SK-N-SH treated with all-trans-retinoic acid at 6 μM for 48 hours (cell line): ENCODE results near the gene CCDC69.

Experiments
- ARNTL ChIP-seq: fragments of 450-650 bp; formaldehyde crosslinking; IDR thresholded peaks from 2 replicates; pipeline ENCODE4 v1.5.0; 2020; ENCODE audit warnings: low read depth, mild to moderate bottlenecking, moderate library complexity, borderline replicate concordance
- OSR1 ChIP-seq: fragments of 250-450 bp; sonication (Bioruptor Pico); IDR thresholded peaks from 2 replicates; pipeline ENCODE4 v1.8.0; 2022; ENCODE audit warnings: moderate library complexity, mild to moderate bottlenecking, inconsistent platforms
- RARB ChIP-seq: fragments of 250-450 bp; sonication (Bioruptor Pico); IDR thresholded peaks from 2 replicates; pipeline ENCODE4 v1.8.0; 2021; ENCODE audit warnings: mild to moderate bottlenecking, moderate library complexity
- TCF4 ChIP-seq: fragments of 250-450 bp; sonication (Bioruptor Pico); IDR thresholded peaks from 2 replicates; pipeline ENCODE4 v1.8.0; 2021; ENCODE audit warnings: mild to moderate bottlenecking, moderate library complexity, borderline replicate concordance
- ZC3H10 ChIP-seq: fragments of 250-450 bp; sonication (Bioruptor Pico); IDR thresholded peaks from 2 replicates; pipeline ENCODE4 v1.5.1; 2021; ENCODE audit warnings: mild to moderate bottlenecking, moderate library complexity
- ZFP3 ChIP-seq: fragments of 250-450 bp; sonication (Bioruptor Pico); IDR thresholded peaks from 2 replicates; pipeline ENCODE4 v1.5.0; 2020; ENCODE audit warnings: mild to moderate bottlenecking, moderate library complexity
- TF ChIP-seq, protein P1 (sequence below): fragments of 250-450 bp; sonication (Bioruptor Pico); IDR thresholded peaks from 2 replicates; pipeline ENCODE4 v1.8.0; 2021; ENCODE audit warnings: low read depth, mild to moderate bottlenecking, moderate library complexity, borderline replicate concordance
- TF ChIP-seq, protein P2 (sequence below): fragments of 250-450 bp; sonication (Bioruptor Pico); IDR thresholded peaks from 2 replicates; pipeline ENCODE4 v1.5.1; 2021; ENCODE audit warnings: mild to moderate bottlenecking, moderate library complexity
- TF ChIP-seq, protein P3 (sequence below): fragments of 250-450 bp; sonication (Bioruptor Pico); IDR thresholded peaks from 2 replicates; pipeline ENCODE4 v1.8.0; 2020; ENCODE audit warnings: mild to moderate bottlenecking, moderate library complexity, borderline replicate concordance
- TF ChIP-seq, protein P4 (sequence below): fragments of 250-450 bp; sonication (Bioruptor Pico); IDR thresholded peaks from 2 replicates; pipeline ENCODE4 v1.5.1; 2020; ENCODE audit warnings: low read depth, mild to moderate bottlenecking, moderate library complexity

DNA sequence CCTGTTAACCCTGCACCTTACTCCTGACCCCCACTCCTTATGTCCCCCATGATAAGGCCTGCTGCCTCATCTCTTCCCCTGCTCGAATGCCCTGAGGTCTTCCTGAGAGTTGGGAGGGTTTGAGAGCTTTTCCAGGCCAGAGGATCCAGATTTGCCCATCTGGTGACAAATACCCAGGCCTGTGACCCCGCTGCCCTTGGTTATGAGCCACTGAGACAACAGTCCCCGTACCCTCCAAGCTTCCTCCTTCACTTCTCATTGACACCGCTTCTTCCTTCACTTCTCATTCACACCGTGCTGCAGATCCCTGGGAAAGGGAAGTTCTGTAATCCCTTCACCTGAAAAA is 29.7 kb upstream of the CCDC69 start:
- TF ChIP-seq, protein P1, sequence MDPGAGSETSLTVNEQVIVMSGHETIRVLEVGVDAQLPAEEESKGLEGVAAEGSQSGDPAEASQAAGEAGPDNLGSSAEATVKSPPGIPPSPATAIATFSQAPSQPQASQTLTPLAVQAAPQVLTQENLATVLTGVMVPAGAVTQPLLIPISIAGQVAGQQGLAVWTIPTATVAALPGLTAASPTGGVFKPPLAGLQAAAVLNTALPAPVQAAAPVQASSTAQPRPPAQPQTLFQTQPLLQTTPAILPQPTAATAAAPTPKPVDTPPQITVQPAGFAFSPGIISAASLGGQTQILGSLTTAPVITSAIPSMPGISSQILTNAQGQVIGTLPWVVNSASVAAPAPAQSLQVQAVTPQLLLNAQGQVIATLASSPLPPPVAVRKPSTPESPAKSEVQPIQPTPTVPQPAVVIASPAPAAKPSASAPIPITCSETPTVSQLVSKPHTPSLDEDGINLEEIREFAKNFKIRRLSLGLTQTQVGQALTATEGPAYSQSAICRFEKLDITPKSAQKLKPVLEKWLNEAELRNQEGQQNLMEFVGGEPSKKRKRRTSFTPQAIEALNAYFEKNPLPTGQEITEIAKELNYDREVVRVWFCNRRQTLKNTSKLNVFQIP (CRISPR knock-in tag), result no peak
- TF ChIP-seq, protein P2, sequence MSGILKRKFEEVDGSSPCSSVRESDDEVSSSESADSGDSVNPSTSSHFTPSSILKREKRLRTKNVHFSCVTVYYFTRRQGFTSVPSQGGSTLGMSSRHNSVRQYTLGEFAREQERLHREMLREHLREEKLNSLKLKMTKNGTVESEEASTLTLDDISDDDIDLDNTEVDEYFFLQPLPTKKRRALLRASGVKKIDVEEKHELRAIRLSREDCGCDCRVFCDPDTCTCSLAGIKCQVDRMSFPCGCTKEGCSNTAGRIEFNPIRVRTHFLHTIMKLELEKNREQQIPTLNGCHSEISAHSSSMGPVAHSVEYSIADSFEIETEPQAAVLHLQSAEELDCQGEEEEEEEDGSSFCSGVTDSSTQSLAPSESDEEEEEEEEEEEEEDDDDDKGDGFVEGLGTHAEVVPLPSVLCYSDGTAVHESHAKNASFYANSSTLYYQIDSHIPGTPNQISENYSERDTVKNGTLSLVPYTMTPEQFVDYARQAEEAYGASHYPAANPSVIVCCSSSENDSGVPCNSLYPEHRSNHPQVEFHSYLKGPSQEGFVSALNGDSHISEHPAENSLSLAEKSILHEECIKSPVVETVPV (CRISPR knock-in tag), result no peak
- TF ChIP-seq, protein P3, sequence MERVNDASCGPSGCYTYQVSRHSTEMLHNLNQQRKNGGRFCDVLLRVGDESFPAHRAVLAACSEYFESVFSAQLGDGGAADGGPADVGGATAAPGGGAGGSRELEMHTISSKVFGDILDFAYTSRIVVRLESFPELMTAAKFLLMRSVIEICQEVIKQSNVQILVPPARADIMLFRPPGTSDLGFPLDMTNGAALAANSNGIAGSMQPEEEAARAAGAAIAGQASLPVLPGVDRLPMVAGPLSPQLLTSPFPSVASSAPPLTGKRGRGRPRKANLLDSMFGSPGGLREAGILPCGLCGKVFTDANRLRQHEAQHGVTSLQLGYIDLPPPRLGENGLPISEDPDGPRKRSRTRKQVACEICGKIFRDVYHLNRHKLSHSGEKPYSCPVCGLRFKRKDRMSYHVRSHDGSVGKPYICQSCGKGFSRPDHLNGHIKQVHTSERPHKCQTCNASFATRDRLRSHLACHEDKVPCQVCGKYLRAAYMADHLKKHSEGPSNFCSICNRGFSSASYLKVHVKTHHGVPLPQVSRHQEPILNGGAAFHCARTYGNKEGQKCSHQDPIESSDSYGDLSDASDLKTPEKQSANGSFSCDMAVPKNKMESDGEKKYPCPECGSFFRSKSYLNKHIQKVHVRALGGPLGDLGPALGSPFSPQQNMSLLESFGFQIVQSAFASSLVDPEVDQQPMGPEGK (CRISPR knock-in tag), result no peak
- TF ChIP-seq, protein P4, sequence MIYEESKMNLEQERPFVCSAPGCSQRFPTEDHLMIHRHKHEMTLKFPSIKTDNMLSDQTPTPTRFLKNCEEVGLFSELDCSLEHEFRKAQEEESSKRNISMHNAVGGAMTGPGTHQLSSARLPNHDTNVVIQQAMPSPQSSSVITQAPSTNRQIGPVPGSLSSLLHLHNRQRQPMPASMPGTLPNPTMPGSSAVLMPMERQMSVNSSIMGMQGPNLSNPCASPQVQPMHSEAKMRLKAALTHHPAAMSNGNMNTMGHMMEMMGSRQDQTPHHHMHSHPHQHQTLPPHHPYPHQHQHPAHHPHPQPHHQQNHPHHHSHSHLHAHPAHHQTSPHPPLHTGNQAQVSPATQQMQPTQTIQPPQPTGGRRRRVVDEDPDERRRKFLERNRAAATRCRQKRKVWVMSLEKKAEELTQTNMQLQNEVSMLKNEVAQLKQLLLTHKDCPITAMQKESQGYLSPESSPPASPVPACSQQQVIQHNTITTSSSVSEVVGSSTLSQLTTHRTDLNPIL, result no peak
- TF ChIP-seq TCF4 (CRISPR knock-in tag) (no peak), OSR1 (CRISPR knock-in tag) (no peak), ZFP3 (CRISPR knock-in tag) (no peak), ZC3H10 (CRISPR knock-in tag) (no peak), RARB (CRISPR knock-in tag) (no peak), ARNTL (CRISPR knock-in tag) (no peak)
